SK-N-MC (cell line): Measurements from ENCODE around the gene ODF2L.

ENCODE experiments used
- EZH2 ChIP-seq: fragments of 200-600 bp; sonication (generic); IDR thresholded peaks from one replicate; pipeline ENCODE4 v1.6.1; 2017; ENCODE audit warnings: antibody characterized with exemption
- FOXP2 ChIP-seq: optimal IDR thresholded peaks from 2 replicates; pipeline ENCODE3; 2011; ENCODE audit warnings: mild to moderate bottlenecking, moderate library complexity; ENCODE audit not compliant: insufficient read depth; ENCODE audit errors: extremely low read length, control extremely low read depth
- POLR2AphosphoS5 ChIP-seq: IDR thresholded peaks from 2 replicates; pipeline ENCODE4 v1.6.1; 2012; ENCODE audit warnings: mild to moderate bottlenecking, low read depth, low read length, borderline replicate concordance

- no peak for TF ChIP-seq POLR2AphosphoS5
- TF ChIP-seq EZH2, result no peak
- no peak for TF ChIP-seq FOXP2
These were observed 49.8 kb upstream of the ODF2L start for GRCh38 chr1:86445919-86446318.
